Thoracic aorta (tissue), 2 donors: ENCODE results near the gene AUTS2. TPM values are rescaled to one million over a fixed set of nuclear protein-coding genes. Genes with fewer than 3 reads are reported as not detected.

Experiments
- ATAC-seq: fragments of 150-250 bp; one replicate; pipeline ENCODE4 v1.8.0; 2017; ENCODE audit warnings: low read depth; ENCODE audit not compliant: insufficient number of reproducible peaks, low FRiP score
- DNase-seq: peaks from one replicate; pipeline ENCODE4 v3.0.0-alpha.2; 2020; ENCODE audit warnings: low spot score
- H3K27ac ChIP-seq, 2 donors: fragments of 200-600 bp; sonication (generic); 1 replicate in 1 of 2; 2 replicates in 1 of 2; pipeline ENCODE4 v1.5.1; 2016; ENCODE audit warnings: mild to moderate bottlenecking in 2 of 2, moderate library complexity in 2 of 2
- H3K27me3 ChIP-seq: fragments of 200-600 bp; sonication (generic); replicated peaks from 2 replicates; pipeline ENCODE4 v1.6.0; 2016; ENCODE audit warnings: mild to moderate bottlenecking; ENCODE audit not compliant: insufficient read depth
- H3K36me3 ChIP-seq: fragments of 200-600 bp; sonication (generic); one replicate; pipeline ENCODE4 v1.5.1; 2016
- H3K4me1 ChIP-seq, 2 donors: fragments of 200-600 bp; sonication (generic); 1 replicate in 1 of 2; 2 replicates in 1 of 2; pipeline versions ENCODE4 v1.5.1 to v1.6.0; 2016; ENCODE audit warnings: low read depth in 2 of 2, mild to moderate bottlenecking in 1 of 2; ENCODE audit not compliant: control insufficient read depth in 1 of 2
- H3K4me3 ChIP-seq: fragments of 200-600 bp; sonication (generic); 2 replicates; pipeline ENCODE4 v1.5.1; 2016; ENCODE audit warnings: mild to moderate bottlenecking
- H3K9me3 ChIP-seq: fragments of 200-600 bp; sonication (generic); 2 replicates; pipeline ENCODE4 v1.5.1; 2016
- total RNA-seq, 2 donors: library from RNA; depleted of rRNA; stranded (reverse); fragments of >200 nt; gene quantifications; one replicate each; pipeline versions ENCODE4 v1.1.0 to v1.2.3, GENCODE V29; 2016
- TF ChIP-seq, protein P1 (sequence below): fragments of 200-600 bp; sonication (generic); IDR thresholded peaks from one replicate; pipeline ENCODE4 v1.5.1; 2019; ENCODE audit warnings: antibody characterized with exemption

Gene AUTS2
- total RNA-seq, 2 donors from 2014 or later, result 49.4 to 101 TPM

DNA sequence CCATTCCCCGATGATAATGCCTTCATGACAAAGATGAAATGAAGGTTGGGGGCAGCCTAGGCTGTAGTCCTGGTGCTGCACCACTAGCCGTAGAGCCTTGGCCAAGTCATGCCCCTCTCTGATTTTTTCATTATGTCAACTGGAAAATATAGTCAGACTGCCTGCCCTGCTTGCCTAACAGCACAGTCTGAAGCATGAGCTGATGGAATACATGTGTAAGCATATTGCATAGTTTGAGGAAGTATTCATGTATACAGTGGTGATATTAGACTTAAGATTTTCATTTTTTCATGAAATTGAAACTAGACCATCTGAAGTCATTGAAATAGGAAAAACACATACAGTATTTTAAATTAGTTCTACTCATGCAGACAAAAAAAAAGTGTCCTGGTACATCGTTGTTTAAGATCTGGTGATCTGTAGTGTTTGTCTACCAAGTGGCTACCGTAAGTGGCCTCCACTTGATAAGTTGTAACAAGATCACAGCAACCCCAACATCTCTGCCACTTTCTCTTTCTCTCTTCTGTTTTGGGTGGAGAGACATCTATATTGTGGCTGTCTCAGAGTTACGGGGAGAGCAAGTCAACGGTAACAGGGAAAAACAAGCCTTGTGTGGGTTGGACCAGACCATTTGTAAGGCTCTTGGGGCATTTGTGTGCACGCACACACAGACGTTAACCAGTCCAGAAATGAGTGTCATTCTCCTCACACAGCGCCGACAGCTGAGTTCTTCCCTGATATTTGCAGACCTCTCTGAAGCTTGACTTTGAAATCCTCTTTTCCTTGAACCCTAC is 817.1 kb downstream of the AUTS2 start:
- DNase-seq (no peak), ATAC-seq (no peak)
- Histone ChIP-seq H3K36me3 (no peaks in the 10 kb centered on the region), H3K4me3 (no peak overlapping the region), H3K27me3 (no peaks in the 10 kb centered on the region), H3K9me3 (no peaks in the 10 kb centered on the region), H3K27ac (no peak overlapping the region), H3K4me1 (no peaks in the 10 kb centered on the region)
- TF ChIP-seq, protein P1, sequence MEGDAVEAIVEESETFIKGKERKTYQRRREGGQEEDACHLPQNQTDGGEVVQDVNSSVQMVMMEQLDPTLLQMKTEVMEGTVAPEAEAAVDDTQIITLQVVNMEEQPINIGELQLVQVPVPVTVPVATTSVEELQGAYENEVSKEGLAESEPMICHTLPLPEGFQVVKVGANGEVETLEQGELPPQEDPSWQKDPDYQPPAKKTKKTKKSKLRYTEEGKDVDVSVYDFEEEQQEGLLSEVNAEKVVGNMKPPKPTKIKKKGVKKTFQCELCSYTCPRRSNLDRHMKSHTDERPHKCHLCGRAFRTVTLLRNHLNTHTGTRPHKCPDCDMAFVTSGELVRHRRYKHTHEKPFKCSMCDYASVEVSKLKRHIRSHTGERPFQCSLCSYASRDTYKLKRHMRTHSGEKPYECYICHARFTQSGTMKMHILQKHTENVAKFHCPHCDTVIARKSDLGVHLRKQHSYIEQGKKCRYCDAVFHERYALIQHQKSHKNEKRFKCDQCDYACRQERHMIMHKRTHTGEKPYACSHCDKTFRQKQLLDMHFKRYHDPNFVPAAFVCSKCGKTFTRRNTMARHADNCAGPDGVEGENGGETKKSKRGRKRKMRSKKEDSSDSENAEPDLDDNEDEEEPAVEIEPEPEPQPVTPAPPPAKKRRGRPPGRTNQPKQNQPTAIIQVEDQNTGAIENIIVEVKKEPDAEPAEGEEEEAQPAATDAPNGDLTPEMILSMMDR, result no peak

- DNase-seq (no peak), ATAC-seq (no peak)
- Histone ChIP-seq H3K4me1 (no peaks in the 10 kb centered on the region), H3K4me3 (no peak overlapping the region), H3K9me3 (no peaks in the 10 kb centered on the region), H3K27me3 (no peaks in the 10 kb centered on the region), H3K27ac (no peak overlapping the region), H3K36me3 (no peaks in the 10 kb centered on the region)
- TF ChIP-seq, protein P1, result no peak
These were observed 818.2 kb downstream of the AUTS2 start for GRCh38 chr7:70416347-70416985.

- TF ChIP-seq, protein P1, result no peak
- ATAC-seq, result no peak
- no peaks in the 10 kb centered on the region for H3K9me3 ChIP-seq
- no peaks in the 10 kb centered on the region for H3K36me3 ChIP-seq
- no peaks in the 10 kb centered on the region for H3K27me3 ChIP-seq
- no peak overlapping the region for H3K4me3 ChIP-seq
- no peaks in the 10 kb centered on the region for H3K4me1 ChIP-seq
- DNase-seq, result no peak
- H3K27ac ChIP-seq, result no peak overlapping the region
These were observed 818.8 kb downstream of the AUTS2 start for GRCh38 chr7:70416986-70417655.

DNA sequence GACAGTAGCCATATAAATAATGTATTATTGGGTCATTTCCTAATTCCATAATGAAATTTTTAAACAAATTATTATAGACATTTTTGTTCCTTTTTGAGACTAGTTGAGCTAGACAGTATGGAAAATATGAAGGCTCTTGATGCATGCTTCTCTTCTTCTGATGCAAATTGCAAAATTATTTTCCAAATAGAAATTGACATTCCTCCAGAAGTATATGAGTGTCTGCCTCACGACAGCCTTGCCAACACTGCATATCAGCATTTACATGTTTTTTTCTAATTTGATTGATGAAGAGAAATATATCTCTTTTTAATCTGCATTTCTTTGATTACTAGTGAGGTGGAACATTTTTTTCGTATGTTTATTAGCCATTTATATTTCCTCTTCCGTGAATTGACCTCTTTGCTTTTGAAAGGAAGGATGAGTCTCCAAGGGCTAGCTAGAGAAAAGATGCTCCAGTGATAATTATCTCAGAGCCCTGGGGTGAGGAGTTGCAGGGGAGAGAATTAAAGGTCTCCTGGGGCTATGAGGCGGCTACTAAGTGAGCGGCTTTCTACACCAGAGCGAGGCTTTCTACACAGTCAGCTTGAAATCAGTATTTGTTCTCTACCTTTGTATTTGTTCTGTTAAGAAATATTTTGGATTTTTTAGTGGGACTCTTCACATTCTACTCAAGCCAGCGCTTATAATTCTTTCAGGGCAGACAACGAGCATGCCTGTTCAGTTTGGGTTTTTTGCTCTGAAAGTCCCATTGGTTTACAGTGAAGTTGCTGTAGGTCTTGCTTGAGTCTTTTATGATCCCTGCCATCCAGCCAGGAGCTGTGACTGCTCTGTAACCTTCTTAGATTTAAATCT is 821.5 kb downstream of the AUTS2 start:
- Histone ChIP-seq H3K36me3 (no peaks in the 10 kb centered on the region), H3K27me3 (no peaks in the 10 kb centered on the region), H3K27ac (no peak overlapping the region), H3K4me1 (no peaks in the 10 kb centered on the region), H3K4me3 (no peak overlapping the region), H3K9me3 (no peaks in the 10 kb centered on the region)
- ATAC-seq, result no peak
- DNase-seq, result no peak
- TF ChIP-seq, protein P1, result no peak
